ENCODE data around the gene IRS2.
"Not testable (repeated sequence)": the region's sequence is repeated elsewhere in the genome, so short reads cannot be mapped to it uniquely, and the experiment has no call there.

The IRS2 gene, protein sequence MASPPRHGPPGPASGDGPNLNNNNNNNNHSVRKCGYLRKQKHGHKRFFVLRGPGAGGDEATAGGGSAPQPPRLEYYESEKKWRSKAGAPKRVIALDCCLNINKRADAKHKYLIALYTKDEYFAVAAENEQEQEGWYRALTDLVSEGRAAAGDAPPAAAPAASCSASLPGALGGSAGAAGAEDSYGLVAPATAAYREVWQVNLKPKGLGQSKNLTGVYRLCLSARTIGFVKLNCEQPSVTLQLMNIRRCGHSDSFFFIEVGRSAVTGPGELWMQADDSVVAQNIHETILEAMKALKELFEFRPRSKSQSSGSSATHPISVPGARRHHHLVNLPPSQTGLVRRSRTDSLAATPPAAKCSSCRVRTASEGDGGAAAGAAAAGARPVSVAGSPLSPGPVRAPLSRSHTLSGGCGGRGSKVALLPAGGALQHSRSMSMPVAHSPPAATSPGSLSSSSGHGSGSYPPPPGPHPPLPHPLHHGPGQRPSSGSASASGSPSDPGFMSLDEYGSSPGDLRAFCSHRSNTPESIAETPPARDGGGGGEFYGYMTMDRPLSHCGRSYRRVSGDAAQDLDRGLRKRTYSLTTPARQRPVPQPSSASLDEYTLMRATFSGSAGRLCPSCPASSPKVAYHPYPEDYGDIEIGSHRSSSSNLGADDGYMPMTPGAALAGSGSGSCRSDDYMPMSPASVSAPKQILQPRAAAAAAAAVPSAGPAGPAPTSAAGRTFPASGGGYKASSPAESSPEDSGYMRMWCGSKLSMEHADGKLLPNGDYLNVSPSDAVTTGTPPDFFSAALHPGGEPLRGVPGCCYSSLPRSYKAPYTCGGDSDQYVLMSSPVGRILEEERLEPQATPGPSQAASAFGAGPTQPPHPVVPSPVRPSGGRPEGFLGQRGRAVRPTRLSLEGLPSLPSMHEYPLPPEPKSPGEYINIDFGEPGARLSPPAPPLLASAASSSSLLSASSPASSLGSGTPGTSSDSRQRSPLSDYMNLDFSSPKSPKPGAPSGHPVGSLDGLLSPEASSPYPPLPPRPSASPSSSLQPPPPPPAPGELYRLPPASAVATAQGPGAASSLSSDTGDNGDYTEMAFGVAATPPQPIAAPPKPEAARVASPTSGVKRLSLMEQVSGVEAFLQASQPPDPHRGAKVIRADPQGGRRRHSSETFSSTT (N-terminal part only)

DNA sequence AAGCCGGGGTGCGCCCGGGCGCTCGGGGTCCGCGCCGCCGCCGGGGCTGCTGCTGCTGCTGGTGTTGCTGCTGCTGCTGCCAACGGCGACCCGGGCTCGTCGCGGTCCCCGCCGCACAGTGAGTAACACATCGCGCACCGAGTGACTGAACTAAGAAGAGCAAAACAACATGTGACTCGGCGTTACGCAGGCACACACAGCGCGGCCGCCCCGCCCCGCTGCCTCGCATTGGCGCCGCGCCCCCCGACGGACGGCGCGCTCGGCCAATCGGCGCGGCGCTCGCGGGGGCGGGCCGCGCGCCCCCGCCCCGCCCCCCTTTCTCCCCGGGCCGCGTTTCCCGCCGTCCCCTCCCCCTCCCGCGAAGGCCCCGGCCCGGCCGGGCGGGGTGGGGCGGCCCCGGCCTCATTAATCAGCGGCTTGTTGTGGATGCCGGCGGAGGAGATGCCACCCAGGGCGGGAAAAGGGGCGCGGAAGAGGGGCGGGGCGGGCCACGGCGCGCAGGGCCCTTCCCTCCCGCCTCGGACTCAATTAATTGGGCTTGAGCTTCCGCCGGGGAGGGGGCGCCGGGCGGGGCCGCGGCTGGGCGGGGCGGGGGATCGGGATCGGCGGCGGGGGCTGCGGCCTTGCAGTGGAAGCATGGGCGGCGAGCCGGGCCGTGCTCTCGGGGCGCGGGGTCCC, at the start of gene IRS2:
Gene IRS2, minus strand, starts transcription at position 127 of the 678 bp plus-strand sequence. CDS start 530 bp downstream, outside the sequence.
- DNase-seq = peak; percentile 95

DNA sequence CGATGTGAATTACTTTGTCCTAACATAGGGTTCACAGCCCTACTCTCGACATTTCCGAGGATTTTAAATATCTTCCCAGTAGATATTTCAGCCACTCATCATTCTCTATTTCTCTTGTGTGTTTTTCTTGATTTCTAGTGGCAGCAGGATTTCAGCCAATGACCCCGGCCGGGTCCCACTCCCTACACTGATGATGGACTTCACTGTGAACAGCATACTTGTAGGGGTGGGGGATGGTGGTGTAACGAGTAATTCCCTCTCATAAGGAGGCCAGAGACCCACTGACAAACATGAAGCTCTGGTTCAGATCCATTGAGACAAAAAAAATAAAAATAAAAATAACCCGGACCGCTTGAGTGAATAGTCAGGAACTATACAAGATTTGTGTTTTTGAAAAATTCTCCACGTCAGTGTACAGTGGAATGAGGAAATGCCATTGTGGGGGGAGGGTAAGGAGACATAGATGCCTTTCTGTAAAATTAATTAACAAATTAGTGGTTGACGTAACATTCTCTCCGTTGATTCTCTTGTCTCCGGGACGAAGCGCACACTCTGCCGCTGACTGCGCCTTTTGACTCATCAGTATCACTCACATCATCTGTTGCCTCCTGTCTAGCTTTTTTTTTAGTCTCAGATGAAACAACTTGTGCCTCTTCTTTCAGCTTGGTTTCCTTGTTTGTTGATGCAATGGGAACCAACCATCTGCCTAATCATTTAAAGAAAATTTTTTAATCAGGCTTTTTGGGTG, 48.8 kb upstream of the IRS2 start:
- DNase-seq = peak; percentile 81

DNA sequence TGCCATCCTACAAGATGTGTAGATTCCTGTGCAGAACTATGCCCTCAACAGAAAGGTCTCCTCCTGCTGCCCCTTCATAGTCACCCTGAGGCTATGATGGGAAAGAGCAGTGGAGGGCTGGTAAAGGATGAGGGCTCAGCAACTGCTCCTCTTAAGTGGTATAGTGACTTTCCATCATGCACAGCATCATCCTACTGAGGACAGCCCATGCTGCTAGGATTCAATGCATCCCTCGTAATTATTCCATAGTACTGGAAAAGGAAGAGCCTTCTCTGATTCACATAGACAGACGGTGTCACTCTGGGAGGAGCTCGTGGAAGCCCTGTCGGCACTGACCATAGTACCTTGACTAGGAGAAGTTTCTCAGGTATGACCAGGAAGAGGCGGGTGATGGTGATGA, 47.6 kb upstream of the IRS2 start:
- DNase-seq = no peak

DNA sequence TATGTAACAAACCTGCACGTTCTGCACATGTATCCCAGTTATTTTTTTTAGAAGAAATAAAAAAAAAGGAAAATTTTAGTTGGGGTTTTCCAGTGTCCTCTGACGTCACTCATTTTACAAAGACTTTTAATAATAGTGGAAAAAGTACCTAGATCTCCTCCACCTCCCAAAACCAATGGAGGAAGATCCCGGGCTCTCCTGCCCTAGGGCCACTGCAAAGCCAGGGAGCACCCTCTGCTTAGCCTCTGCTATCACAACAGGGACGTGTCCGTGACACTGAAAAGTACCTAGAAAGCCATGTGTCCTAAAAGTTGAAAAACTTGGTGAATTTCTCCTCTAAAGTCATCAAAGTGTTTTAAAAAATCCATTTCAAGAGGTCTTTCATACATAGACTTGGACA, 46.7 kb upstream of the IRS2 start:
- DNase-seq = no peak

DNA sequence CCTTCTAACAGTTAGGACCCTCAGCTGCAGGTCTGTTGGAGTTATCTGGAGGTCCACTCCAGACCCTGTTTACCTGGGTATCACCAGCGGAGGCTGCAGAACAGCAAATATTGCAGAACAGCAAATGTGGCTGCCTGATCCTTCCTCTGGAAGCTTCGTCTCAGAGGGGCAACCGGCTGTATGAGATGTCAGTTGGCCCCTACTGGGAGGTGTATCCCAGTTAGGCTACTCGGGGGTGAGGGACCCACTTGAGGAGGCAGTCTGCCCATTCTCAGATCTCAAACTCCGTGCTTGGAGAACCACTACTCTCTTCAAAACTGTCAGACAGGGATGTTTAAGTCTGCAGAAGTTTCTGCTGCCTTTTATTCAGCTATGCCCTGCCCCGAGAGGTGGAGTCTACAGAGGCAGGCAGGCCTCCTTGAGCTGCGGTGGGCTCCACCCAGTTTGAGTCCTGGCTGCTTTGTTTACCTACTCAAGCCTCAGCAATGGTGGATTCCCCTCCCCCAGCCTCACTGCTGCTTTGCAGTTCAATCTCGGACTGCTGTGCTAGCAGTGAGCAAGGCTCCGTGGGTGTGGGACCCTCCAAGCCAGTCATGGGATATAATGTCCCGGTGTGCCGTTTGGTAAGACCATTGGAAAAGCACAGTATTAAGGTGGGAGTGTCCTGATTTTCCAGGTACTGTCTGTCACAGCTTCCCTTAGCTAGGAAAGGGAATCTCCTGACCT, 42.4 kb upstream of the IRS2 start:
- DNase-seq = not testable (repeated sequence)

DNA sequence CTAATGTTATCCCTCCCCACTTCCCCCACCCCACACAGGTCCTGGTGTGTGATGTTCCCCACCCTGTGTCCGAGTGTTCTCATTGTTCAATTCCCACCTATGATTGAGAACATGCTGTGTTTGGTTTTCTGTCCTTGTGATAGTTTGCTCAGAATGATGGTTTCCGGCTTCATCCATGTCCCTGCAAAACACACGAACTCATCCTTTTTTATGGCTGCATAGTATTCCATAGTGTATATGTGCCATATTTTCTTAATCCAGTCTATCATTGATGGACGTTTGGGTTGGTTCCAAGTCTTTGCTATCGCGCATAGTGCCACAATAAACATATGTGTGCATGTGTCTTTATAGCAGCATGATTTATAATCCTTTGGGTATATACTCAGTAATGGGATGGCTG, 36.8 kb upstream of the IRS2 start:
- DNase-seq = not testable (repeated sequence)

DNA sequence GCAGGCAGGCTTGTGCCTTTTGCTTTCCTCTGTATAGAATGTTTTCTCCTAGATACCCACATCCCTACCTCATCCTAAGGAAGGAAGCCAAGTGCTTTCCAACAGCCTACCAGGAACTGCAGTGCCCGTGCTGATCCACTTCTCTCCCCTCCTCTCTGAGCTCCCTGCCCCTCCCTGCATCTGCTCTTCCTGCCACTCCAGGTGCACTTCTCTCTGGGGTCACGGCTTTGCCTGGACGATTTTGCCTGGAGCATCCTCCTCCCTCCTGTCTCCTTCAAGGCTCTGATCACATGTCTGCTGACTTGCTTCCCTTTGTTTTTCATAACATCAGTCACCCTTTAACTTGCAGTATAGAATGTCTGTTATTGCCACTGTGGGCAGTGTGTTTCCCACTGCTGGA, 34.7 kb upstream of the IRS2 start:
- no peak for DNase-seq

DNA sequence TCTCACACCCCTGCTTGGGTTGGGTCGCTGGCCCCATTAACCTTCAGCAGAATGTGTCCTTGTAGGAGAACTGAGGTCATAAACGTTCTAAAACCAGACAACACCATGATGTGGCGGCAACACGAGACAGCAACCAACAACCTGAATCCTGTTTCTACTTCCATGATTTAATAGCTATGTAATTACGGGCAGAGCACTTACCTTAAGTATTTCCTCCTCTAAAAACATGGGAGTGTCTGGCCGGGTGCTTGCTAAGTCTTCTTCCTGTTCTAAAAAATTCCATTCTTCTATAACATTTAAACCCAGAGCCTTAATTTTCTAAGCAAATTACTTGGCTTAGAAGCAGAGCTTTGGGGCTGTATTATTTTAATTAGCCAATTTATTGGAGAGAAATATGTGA, 33.5 kb upstream of the IRS2 start:
- DNase-seq = no peak

DNA sequence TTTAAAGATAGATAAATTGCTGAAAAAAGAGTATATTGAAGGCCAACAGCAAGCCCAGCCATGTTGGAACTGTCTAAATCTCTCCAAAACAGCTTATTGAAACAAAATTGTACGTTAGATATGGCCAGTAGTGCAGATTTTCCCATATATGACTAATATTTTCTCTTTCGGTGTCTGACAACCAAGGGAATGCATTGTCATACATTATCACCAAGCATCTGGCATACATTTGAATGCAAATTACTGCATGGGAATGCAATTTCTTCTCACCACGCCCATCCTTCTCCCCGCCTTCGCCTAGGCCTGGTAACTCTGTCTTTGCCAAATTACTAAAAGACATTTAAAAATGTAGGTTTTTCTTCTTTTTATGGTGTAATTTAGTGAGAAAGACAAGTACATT, 32.5 kb upstream of the IRS2 start:
- peak; percentile 90 for DNase-seq

DNA sequence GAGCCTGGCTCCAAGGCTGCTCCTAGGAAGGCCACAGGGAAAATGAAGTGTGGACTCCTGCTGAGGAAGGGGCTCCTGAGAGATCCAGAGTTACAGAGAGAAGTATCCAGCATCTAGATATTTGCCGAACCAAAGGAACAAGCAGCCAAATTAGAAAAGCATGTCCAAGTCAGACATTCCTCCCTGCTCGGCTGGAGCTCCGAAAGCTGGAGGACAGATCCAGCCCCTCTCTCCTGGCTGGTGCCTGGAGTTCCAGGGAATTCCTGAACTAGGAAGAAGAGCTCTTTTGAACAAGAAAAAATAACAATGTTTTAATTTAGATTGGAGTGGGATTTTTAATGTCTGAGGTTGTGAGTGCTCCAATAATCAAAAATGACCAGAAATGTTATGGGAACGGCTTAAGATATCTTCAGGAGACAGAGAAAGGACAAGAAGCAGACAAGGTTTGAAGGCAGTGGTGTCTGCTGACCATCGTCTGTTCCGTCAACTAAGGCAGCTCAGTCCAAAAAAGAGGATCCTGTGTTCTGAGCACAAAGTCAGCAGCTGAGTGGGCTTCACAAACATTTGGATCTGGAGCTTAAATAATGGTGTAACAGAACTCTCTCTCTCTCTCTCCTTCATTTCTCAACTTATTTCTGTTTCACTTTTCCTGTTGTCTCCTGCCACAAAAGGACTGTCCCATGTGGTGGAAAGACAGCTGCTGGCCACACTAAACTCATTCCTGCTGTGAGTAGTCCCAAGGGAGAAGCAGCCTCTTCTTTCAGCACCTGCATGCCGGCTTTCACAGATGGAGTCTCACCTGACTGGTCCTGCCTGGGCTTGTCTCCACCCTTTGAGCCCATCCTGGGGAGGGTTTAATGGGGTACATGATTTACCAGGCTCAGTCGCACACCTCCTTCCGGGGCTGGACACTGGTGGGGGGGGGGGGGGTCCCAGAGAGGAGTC, 31.5 kb upstream of the IRS2 start:
- peak; percentile 41 for DNase-seq

DNA sequence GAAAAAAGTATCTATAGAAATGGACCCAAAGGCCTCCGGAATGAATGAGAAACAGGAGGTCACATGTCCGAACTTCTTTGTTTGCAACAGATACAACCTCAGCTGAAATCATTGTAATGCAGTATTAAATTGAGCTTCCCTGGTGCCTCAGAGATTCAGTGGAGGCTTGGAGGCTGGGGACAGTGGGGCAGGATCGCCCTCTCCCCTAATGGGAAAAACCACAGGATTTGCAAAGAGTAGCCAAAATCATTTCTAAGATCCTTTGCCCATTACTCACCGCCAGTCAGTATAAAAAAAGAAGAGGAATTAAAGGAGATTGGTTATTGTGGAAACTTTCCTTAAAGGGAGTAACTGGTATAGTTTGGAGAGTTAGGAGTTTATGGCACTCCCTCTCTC, 30.4 kb upstream of the IRS2 start:
- DNase-seq = peak; percentile 92

DNA sequence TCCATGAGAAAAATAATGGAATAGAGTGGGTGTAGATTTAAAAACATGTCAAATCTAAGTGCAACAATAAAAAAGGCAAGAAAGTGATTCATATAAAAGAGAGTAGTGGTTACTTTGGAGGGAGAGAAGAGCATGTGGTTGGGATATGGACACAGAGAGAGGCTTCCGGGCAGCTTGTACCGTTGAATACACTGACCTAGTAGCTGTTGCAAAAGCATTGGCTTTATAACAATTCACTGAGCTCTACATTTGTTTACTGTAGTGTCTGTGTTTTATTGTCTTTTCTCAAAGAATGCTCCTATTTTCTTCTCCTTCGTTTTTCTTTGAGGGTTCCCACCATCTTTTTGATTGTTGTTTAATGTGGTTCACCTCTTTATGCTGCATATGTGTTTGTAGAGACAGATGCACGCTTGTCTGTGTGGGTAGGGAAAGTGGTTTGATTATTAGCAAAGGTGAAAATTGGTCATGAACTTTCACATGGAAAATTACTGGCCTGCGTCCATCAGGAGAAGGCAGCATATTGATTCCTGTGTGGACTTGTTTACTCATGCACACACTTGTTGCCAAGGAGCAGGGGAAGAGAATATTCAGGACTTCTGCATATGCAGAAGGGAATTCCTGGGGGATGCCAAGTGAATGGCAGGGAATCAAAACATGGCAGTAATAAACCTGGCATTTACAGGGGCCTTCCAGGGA, 29.9 kb upstream of the IRS2 start:
- DNase-seq = peak; percentile 60

DNA sequence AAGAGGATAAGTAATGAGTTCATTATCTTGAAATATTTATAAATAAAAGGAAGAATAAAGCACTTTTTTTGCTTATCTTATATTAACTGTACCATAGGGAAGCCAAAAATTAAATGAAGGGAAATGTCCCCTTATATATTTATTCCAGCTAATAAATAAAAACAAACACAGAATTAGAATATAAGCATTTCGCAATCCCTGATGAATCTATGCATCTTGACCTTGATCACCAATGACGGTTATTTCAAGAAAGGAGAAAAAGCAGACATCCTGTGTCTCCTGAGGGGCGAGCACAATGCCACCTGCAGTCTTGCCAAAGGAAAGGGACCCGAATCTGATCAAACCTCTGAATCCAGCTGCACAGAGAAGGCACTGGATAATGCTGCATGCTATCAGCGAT, 29.3 kb upstream of the IRS2 start:
- DNase-seq = no peak

DNA sequence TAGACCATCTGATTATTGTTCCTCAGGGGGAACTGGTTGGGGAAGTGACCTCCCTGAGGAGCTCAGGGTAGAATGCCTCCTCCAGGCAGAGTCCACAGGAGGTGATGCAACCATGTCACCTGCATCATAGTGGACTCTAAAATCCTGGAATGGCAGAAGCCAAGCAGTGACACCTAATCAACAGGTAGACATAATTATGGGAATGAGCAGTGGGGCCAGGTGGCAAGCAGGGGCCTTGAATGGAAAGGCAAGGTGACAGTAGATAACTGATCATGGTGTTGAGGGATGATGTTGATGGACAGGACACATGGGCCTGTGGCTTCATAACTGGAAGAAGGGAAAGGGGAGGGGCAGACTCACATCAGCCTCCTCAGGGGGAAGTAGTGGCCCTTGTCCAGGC, 27.3 kb upstream of the IRS2 start:
- DNase-seq = no peak

DNA sequence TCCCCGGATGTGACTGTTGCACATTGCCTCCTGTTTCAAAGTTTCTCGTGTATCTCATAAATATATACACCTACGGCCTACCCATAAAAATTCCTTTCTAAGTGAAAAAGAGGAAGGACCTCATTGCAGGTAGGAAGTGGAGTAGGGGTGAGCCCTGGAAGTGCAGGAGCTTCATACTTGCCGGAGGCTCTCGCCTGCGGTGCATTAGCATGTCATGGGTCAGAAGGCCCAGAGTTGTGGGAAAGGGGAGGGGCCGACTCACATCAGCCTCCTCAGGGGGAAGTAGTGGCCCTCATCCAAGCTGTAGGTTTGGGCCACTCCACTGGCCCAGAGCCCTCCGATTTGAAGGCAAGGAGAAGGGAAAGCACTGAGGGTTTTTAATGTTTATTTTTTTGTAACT, 26.0 kb upstream of the IRS2 start:
- no peak for DNase-seq

DNA sequence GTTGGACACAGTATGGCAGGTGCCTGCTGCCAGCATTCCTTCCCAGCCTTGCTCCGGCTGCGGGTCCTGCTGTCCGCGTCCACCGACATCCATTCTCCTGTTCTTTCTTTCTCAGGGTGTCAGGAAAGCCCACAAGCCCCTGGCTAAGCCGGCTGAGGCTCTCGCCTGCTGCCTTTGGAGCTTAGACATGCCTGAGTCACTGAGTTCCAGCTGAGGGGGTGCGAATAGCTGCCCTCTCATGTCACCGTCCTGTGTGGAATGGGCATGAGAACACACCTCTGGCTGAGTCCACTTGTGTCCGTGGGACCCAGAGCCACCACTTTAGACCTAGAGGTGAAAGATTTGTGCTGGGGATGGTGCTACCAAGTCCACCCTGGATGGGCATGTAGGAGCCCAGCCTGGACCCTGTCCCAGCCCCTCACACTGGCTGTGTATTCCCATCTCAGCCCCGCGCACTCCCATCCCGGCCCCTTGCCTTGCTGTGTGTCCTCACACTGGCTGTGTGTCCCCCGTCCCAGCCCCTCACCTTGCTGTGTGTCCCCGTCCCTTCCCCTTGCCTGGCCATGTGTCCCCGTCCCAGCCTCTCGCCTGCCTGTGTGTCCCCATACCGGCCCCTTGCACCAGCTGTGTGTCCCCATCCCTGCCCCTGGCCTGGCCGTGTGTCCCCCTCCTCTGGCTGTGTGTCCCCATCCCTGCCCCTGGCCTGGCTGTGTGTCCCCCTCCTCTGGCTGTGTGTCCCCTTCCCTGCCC, 24.6 kb upstream of the IRS2 start:
- DNase-seq = no peak

DNA sequence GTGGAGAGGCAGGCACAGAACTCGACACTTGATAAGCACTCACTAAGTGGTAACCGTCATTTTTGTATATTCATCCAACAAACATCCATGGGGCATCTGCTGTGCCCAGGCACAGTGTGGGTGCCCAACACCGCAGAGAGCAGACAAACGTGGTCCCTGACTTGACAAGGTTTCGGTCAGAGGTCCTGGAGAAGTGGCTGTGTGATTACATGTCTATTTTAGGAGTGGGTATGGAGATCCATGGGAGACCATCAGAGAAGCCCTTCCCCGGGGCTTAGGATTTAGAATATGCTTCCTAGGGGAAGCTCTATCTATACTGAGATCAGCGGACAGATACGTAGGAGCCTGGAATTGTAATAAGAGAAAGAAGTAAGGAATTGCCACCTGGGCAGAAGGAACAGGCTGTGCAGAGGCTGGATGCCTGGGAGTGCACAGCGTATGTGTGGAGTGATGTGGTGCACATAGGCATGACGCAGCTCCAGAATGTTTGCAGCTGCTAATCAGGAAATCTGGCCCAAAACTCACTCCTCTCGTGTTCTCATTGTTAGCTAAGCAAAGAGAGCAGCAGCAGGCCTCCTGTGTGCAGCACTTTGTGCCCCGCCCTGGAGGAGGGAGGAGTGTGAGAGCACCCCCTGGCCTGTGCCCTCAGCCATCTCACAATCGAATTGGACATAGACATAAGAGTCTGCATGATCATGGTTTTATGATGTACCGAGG, 23.0 kb upstream of the IRS2 start:
- no peak for DNase-seq

DNA sequence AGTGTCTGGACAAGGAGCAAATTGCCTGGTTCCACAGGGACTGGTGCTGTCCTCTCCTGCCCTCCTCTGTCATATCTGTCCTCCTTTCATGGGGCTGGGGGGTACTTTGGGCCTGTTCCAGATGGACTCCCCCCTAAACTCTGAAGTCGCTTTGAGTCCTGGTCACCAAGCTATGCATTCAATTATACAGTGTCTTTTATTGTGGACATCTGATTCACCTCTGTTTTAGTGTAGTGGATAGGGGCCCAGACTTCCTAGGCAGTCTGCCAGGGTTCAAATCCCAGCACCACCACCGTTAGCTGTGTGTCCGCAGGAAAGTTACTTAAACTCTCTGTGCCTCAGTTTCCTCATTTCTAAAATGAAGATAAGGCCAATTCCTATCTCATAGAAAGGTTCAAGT, 21.0 kb upstream of the IRS2 start:
- DNase-seq = no peak

Data from fibroblast of skin of right biceps (primary cell).